KMS-11 (cell line): ENCODE results near the gene BMPR2.
"Not testable (repeated sequence)": the region's sequence is repeated elsewhere in the genome, so short reads cannot be mapped to it uniquely, and the experiment has no call there.

Source experiments
- H2AFZ ChIP-seq: fragments of 200-600 bp; sonication (generic); 2 replicates; pipeline ENCODE4 v1.6.1; 2016; ENCODE audit warnings: antibody characterized with exemption, mixed run types, low read depth
- H3K27ac ChIP-seq: fragments of 200-600 bp; sonication (generic); 2 replicates; pipeline ENCODE4 v1.6.1; 2016; ENCODE audit warnings: mild to moderate bottlenecking, mixed run types
- H3K27me3 ChIP-seq: fragments of 200-600 bp; sonication (generic); 2 replicates; pipeline ENCODE4 v1.6.1; 2017; ENCODE audit warnings: mild to moderate bottlenecking, low read depth, mixed run types, moderate library complexity; ENCODE audit not compliant: insufficient read depth
- H3K36me3 ChIP-seq: fragments of 200-600 bp; sonication (generic); 2 replicates; pipeline ENCODE4 v1.6.1; 2017; ENCODE audit warnings: mild to moderate bottlenecking, mixed run types; ENCODE audit not compliant: insufficient read depth
- H3K4me1 ChIP-seq: fragments of 200-600 bp; sonication (generic); 2 replicates; pipeline ENCODE4 v1.6.1; 2016; ENCODE audit warnings: mild to moderate bottlenecking, low read depth, mixed run types; ENCODE audit not compliant: poor library complexity, severe bottlenecking
- H3K4me2 ChIP-seq: fragments of 200-600 bp; sonication (generic); 2 replicates; pipeline ENCODE4 v1.7.0; 2016; ENCODE audit warnings: mild to moderate bottlenecking, mixed run types
- H3K4me3 ChIP-seq: fragments of 200-600 bp; sonication (generic); IDR thresholded peaks from 2 replicates; pipeline ENCODE4 v1.6.1; 2017; ENCODE audit warnings: low read depth, low read length, mixed read lengths; ENCODE audit not compliant: insufficient read depth
- H3K79me2 ChIP-seq: fragments of 200-600 bp; sonication (generic); 2 replicates; pipeline ENCODE4 v1.6.1; 2016; ENCODE audit warnings: low read depth, mixed run types; ENCODE audit not compliant: insufficient read depth
- H3K9ac ChIP-seq: fragments of 200-600 bp; sonication (generic); 2 replicates; pipeline ENCODE4 v1.6.1; 2016; ENCODE audit warnings: mild to moderate bottlenecking, mixed run types
- H4K20me1 ChIP-seq: fragments of 200-600 bp; sonication (generic); 2 replicates; pipeline ENCODE4 v1.6.1; 2016; ENCODE audit warnings: mild to moderate bottlenecking, mixed run types; ENCODE audit not compliant: insufficient read depth
- TF ChIP-seq, protein P1 (sequence below): fragments of 200-600 bp; sonication (generic); conservative IDR thresholded peaks from 2 replicates; pipeline ENCODE4 v1.6.1; 2017; ENCODE audit warnings: low read depth, mild to moderate bottlenecking, antibody characterized with exemption, low read length, moderate library complexity, mixed read lengths

Gene BMPR2

DNA sequence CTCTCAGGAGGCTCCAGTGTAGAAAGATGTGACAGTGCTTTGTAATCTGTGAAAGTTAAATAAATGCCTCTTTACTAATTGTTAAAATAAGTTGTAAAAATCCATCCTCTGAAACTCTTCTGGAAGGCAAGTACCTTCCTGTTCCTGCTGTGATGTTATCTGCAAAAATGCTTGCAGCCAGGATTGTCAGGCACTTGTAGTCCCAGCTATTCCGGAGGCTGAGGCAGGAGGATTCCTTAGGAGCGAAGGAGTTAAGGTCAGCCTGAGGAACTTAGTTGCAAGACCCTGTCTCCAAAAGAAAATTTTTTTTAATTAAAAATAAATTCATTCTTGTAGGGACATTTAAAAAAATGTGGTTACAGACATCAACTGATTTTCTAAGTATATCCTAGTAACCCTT is 22.7 kb upstream of the BMPR2 start:
- H4K20me1 ChIP-seq: no peaks in the 10 kb centered on the region
- H3K79me2 ChIP-seq: no peaks in the 10 kb centered on the region
- H3K4me2 ChIP-seq: no peak overlapping the region
- no peaks in the 10 kb centered on the region for H3K4me1 ChIP-seq
- H3K4me3 ChIP-seq: no peak overlapping the region
- no peak overlapping the region for H2AFZ ChIP-seq
- H3K27ac ChIP-seq: no peak overlapping the region
- H3K27me3 ChIP-seq: no peaks in the 10 kb centered on the region
- H3K9ac ChIP-seq: no peak overlapping the region
- TF ChIP-seq, protein P1, sequence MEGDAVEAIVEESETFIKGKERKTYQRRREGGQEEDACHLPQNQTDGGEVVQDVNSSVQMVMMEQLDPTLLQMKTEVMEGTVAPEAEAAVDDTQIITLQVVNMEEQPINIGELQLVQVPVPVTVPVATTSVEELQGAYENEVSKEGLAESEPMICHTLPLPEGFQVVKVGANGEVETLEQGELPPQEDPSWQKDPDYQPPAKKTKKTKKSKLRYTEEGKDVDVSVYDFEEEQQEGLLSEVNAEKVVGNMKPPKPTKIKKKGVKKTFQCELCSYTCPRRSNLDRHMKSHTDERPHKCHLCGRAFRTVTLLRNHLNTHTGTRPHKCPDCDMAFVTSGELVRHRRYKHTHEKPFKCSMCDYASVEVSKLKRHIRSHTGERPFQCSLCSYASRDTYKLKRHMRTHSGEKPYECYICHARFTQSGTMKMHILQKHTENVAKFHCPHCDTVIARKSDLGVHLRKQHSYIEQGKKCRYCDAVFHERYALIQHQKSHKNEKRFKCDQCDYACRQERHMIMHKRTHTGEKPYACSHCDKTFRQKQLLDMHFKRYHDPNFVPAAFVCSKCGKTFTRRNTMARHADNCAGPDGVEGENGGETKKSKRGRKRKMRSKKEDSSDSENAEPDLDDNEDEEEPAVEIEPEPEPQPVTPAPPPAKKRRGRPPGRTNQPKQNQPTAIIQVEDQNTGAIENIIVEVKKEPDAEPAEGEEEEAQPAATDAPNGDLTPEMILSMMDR: no peak
- no peaks in the 10 kb centered on the region for H3K36me3 ChIP-seq

DNA sequence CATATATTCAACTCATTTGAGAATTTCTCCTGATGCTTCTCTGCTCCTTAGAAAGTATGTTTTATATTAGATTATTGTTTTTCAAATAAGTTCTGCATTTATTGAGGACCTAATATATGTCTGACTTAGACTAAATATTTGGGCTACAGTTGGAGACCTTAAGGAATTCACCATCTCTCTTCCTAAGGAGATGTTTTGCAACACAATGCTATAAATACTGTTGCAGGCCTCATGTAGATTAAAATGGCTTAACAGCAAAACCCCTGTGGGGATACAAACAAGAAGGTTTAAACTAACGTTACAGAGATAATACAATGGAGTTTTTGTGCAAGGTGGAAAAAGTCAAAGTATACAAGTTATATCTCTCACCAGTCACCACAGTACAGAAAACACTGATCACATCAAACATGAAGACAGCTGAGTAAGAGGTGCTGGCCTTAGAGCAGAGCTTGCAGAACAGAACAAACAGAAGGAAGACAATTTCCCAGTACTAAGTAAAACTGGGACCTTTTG is 20.1 kb upstream of the BMPR2 start:
- Histone ChIP-seq H3K36me3 (no peaks in the 10 kb centered on the region), H3K9ac (no peak overlapping the region), H3K4me2 (no peak overlapping the region), H3K4me1 (no peaks in the 10 kb centered on the region), H3K27me3 (no peaks in the 10 kb centered on the region), H4K20me1 (no peaks in the 10 kb centered on the region), H3K4me3 (no peak overlapping the region), H3K79me2 (no peaks in the 10 kb centered on the region), H3K27ac (no peak overlapping the region), H2AFZ (no peak overlapping the region)
- TF ChIP-seq, protein P1: no peak

DNA sequence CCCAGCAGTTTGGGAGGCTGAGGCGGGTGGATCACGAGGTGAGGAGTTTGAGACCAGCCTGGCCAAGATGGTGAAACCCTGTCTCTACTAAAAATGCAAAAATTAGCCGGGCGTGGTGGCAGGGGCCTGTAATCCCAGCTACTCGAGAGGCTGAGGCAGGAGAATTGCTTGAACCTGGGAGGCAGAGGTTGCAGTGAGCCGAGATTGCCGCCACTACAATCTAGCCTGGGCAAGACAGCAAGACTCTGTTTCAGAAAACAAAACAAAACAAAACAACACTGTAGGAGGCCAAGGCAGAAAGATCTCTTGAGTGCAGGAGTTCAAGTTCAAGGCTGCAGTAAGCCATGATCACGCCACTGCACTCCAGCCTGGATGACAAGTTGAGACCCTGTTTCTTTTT is 17.2 kb upstream of the BMPR2 start:
- not testable (repeated sequence) for H3K27me3 ChIP-seq, H3K4me2 ChIP-seq, H2AFZ ChIP-seq, H4K20me1 ChIP-seq, H3K9ac ChIP-seq, H3K4me3 ChIP-seq, H3K4me1 ChIP-seq, H3K27ac ChIP-seq, H3K36me3 ChIP-seq, H3K79me2 ChIP-seq

DNA sequence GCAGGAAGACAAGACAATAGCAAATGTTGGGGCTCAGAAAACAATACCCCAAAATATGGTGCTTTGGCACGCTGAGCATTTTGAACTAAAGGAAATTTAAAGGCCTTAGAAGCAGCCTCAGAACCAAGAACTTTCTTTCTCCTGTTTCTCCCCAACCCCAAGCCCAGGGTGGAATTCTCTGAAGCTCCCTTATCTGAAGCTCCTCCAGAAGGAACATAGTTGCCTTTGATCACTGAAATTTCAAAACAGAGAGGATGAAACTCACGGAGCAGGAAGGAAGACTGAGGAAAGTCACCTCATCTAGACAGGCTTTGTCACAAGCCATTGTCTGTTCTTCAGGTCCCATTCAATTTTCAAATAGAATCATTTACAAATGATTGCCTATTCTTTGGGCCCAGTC is 15.5 kb upstream of the BMPR2 start:
- Histone ChIP-seq H2AFZ (no peak overlapping the region), H3K79me2 (no peaks in the 10 kb centered on the region), H3K4me3 (no peak overlapping the region), H4K20me1 (no peaks in the 10 kb centered on the region), H3K4me2 (no peak overlapping the region), H3K27ac (no peak overlapping the region), H3K9ac (no peak overlapping the region), H3K4me1 (no peaks in the 10 kb centered on the region), H3K36me3 (no peaks in the 10 kb centered on the region), H3K27me3 (no peaks in the 10 kb centered on the region)
- TF ChIP-seq, protein P1: no peak

DNA sequence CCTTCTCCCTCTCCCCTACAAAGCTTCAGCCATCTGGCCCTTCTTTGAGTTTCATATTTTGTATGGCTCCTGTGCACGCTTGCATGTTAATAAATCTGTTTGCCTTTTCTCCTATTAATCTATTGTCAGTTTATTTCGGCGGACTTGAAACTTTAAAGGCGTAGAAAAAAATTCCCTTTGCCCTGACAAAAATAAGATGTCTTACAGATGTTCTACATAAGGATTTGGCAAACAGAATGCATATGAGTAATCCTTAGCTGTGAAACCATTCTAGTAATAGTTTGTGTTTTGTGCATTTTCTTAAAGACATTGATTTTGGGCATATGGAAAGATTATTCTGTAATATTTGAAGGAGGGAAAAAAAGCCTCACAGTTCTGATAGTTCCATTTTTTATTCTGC is 15.0 kb upstream of the BMPR2 start:
- Histone ChIP-seq H3K27ac (no peak overlapping the region), H2AFZ (no peak overlapping the region), H3K9ac (no peak overlapping the region), H3K27me3 (no peaks in the 10 kb centered on the region), H3K79me2 (no peaks in the 10 kb centered on the region), H3K36me3 (no peaks in the 10 kb centered on the region), H3K4me3 (no peak overlapping the region), H3K4me1 (no peaks in the 10 kb centered on the region), H4K20me1 (no peaks in the 10 kb centered on the region), H3K4me2 (no peak overlapping the region)
- TF ChIP-seq, protein P1: no peak
